HG02973 (cell line): ENCODE measurements around the gene SH3GL2.
A peak's percentile ranks its signal among the peaks of the same experiment; 100 is the strongest.

Source experiments
- ATAC-seq: cut with Tn5 transposase; IDR thresholded peaks from one replicate; pipeline ENCODE4 v1.9.1; 2021; ENCODE audit warnings: moderate library complexity; ENCODE audit not compliant: unreplicated experiment

SH3GL2 gene

GRCh38 chr9:17802249-17802857 lies 223.5 kb downstream of the SH3GL2 start:
- no peak for ATAC-seq

- no peak for ATAC-seq
Measured at GRCh38 chr9:17807613-17808282, 228.9 kb downstream of the SH3GL2 start.

GRCh38 chr9:17810317-17810716 lies 231.5 kb downstream of the SH3GL2 start:
- no peak for ATAC-seq

- ATAC-seq, result peak; percentile 60
Measured at GRCh38 chr9:17810728-17811571, 232.1 kb downstream of the SH3GL2 start.

- no peak for ATAC-seq
Measured at GRCh38 chr9:17813798-17814197, 234.9 kb downstream of the SH3GL2 start.

GRCh38 chr9:17816431-17817027 lies 237.7 kb downstream of the SH3GL2 start:
- ATAC-seq, result no peak

- no peak for ATAC-seq
Measured at GRCh38 chr9:17824191-17824590, 245.3 kb downstream of the SH3GL2 start.

- ATAC-seq, result no peak
Measured at GRCh38 chr9:17824616-17825264, 245.9 kb downstream of the SH3GL2 start.

- no peak for ATAC-seq
Measured at GRCh38 chr9:17825265-17825659, 246.4 kb downstream of the SH3GL2 start.

GRCh38 chr9:17829064-17829463 lies 250.2 kb downstream of the SH3GL2 start:
- no peak for ATAC-seq

- ATAC-seq, result no peak
Measured at GRCh38 chr9:17829812-17830385, 251.0 kb downstream of the SH3GL2 start.

GRCh38 chr9:17832812-17833211 lies 253.9 kb downstream of the SH3GL2 start:
- no peak for ATAC-seq

- no peak for ATAC-seq
Measured at GRCh38 chr9:17833846-17834245, 255.0 kb downstream of the SH3GL2 start.

- ATAC-seq, result no peak
Measured at GRCh38 chr9:17837965-17838364, 259.1 kb downstream of the SH3GL2 start.

GRCh38 chr9:17839776-17840175 lies 260.9 kb downstream of the SH3GL2 start:
- ATAC-seq, result no peak

GRCh38 chr9:17843236-17843635 lies 264.4 kb downstream of the SH3GL2 start:
- no peak for ATAC-seq
